PFSK-1 (cell line): ENCODE data around the gene MRTFB.

Experiments
- FOXP2 ChIP-seq: optimal IDR thresholded peaks from 2 replicates; pipeline ENCODE3; 2011; ENCODE audit warnings: borderline replicate concordance, control low read depth, inconsistent platforms; ENCODE audit not compliant: insufficient read depth; ENCODE audit errors: extremely low read length, extremely low read depth
- POLR2AphosphoS5 ChIP-seq: IDR thresholded peaks from 2 replicates; pipeline ENCODE4 v1.6.1; 2012; ENCODE audit warnings: low read depth, mild to moderate bottlenecking, control low read depth, low read length, moderate library complexity
- SIN3A ChIP-seq: IDR thresholded peaks from 2 replicates; pipeline ENCODE4 v1.6.1; 2012; ENCODE audit warnings: mild to moderate bottlenecking, low read length, moderate library complexity, borderline replicate concordance; ENCODE audit not compliant: insufficient read depth
- TAF1 ChIP-seq: IDR thresholded peaks from 2 replicates; pipeline ENCODE4 v1.6.1; 2012; ENCODE audit warnings: low read length, control low read depth, borderline replicate concordance; ENCODE audit not compliant: insufficient read depth
- TF ChIP-seq, protein P1 (sequence below), 2 experiments: IDR thresholded peaks; 2 replicates each; pipeline versions ENCODE4 v1.6.1 to v1.8.0; 2011 to 2012; ENCODE audit warnings: low read depth in 2 of 2, low read length in 2 of 2, control low read depth in 1 of 2, inconsistent platforms in 1 of 2, mild to moderate bottlenecking in 1 of 2, moderate library complexity in 1 of 2; ENCODE audit not compliant: insufficient read depth in 1 of 2

DNA sequence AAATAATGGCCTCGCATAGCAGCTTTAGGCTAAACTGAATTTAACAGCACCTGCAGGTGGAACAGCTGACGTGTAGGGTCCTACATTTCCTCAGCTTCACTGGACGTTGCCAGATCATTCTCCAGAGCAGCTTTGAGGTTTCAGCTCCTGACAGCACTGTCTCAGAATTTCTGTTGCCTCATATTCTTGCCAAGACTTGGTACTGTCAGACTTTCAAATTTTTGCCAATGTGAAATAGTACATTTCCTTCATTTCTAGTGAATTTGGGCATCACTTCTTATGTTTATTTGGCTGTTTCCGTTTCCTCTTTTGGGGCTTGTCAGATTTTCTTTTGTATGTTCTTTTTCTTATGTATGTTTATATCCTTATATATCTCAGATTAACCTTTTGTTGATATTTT, 48.7 kb downstream of the MRTFB start:
- TF ChIP-seq TAF1: no peak
- TF ChIP-seq POLR2AphosphoS5: no peak
- TF ChIP-seq, protein P1, sequence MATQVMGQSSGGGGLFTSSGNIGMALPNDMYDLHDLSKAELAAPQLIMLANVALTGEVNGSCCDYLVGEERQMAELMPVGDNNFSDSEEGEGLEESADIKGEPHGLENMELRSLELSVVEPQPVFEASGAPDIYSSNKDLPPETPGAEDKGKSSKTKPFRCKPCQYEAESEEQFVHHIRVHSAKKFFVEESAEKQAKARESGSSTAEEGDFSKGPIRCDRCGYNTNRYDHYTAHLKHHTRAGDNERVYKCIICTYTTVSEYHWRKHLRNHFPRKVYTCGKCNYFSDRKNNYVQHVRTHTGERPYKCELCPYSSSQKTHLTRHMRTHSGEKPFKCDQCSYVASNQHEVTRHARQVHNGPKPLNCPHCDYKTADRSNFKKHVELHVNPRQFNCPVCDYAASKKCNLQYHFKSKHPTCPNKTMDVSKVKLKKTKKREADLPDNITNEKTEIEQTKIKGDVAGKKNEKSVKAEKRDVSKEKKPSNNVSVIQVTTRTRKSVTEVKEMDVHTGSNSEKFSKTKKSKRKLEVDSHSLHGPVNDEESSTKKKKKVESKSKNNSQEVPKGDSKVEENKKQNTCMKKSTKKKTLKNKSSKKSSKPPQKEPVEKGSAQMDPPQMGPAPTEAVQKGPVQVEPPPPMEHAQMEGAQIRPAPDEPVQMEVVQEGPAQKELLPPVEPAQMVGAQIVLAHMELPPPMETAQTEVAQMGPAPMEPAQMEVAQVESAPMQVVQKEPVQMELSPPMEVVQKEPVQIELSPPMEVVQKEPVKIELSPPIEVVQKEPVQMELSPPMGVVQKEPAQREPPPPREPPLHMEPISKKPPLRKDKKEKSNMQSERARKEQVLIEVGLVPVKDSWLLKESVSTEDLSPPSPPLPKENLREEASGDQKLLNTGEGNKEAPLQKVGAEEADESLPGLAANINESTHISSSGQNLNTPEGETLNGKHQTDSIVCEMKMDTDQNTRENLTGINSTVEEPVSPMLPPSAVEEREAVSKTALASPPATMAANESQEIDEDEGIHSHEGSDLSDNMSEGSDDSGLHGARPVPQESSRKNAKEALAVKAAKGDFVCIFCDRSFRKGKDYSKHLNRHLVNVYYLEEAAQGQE (IDR thresholded peaks at IDR 0.05; ENCODE audit: insufficient read depth in 1 of 2, low read depth in 2 of 2, low read length in 2 of 2): no peak
- TF ChIP-seq FOXP2: no peak
- TF ChIP-seq SIN3A: no peak
